GM21737 (cell line): ENCODE data around the gene IL20RA.
"Not testable (repeated sequence)": the region's sequence is repeated elsewhere in the genome, so short reads cannot be mapped to it uniquely, and the experiment has no call there.

Source experiments
- ATAC-seq: cut with Tn5 transposase; IDR thresholded peaks from one replicate; pipeline ENCODE4 v1.9.1; 2021; ENCODE audit warnings: mild to moderate bottlenecking, moderate library complexity; ENCODE audit not compliant: unreplicated experiment

The IL20RA gene

DNA sequence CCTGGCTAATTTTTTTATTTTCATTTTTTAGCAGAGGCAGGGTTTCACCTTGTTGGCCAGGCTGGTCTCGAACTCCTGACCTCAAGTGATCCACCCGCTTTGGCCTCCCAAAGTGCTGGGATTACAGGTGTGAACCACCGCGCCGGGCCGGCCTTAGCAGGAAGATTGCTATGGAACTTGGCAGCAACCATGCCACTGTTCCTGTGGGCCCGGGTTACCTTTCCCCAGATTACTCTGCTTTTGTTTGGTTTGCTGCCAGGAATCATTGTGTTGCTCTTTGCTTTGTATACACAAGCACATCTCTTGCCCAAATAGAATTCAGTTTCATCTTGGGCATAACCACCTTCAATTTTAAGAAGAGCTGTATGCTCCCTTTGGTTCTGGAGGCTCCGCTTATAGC, 71.0 kb downstream of the IL20RA start:
- ATAC-seq: not testable (repeated sequence)

DNA sequence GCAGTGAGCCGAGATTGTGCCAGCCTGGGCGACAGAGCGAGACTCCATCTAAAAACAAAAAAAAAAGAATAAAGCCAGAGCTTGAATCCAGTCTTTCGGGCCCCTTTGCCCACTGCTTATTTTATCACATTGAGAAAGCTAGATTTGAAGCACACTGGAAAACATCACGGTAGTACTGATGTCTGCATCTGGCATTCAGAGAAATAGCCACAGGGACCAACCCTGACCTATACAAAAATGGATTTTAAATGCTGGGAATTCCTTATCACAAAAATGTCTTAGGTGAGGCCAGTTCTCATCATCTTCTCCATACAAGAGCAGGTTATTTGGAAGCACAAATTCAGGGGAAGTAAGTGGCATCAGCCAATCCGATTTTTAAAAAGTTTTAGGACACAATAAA, 73.2 kb downstream of the IL20RA start:
- ATAC-seq: no peak

DNA sequence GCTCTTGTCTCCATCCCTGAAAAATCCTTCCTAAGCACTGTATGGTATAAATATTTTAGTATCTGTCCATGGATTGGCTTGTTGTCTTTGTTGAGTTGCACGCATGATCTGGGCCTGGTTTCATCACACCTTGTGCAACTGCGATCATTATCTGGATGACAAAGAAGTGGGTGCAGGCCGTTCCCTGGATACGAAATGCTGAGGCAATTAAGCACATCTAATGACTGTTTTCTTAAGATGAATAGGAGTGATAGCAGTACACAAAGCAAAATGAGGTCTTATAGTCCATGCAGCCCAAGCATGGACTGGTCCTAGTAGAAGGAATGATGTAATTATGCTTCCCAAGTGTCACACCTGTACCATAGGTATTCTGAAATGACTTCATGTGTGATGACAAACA, 74.8 kb downstream of the IL20RA start:
- ATAC-seq: no peak

DNA sequence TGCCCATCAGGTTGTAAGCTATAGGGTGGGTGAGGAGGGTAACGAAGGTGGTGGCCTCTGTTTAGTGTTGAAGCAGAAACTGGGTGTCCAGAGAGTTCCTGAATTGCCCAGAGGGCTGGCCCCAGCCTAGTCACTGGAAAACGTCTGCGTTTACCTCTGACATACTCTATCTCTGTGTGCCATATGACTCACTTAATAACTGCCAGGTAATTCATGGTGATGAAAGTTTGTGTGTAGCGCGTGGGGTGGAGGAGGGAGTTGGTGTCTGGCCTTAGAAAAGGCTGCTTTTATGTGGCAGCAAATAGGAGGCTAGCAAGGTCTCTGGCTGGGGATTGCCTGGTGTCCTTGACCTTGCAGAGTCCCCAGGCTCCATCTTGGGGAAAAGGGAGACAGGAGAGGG, 75.3 kb downstream of the IL20RA start:
- no peak for ATAC-seq

DNA sequence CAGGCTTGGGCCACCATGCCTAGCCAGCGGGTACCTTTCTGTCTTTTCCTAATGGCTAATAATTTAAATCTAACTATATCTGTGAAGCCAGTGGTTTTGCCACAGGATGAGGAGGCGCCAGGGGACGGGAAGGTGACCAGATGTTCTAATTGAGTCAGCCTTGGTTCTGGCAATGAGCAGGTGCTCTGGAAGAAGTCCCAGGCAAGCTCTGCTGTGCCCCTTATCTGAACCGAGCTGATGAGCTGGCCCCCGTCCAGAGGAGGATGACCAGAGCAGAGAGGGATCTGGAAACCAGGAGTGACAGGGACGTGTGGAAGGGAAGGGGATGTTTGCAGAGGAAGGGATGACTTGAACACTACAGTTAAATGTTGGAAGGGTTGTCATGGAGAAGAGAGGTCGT, 75.9 kb downstream of the IL20RA start:
- no peak for ATAC-seq

DNA sequence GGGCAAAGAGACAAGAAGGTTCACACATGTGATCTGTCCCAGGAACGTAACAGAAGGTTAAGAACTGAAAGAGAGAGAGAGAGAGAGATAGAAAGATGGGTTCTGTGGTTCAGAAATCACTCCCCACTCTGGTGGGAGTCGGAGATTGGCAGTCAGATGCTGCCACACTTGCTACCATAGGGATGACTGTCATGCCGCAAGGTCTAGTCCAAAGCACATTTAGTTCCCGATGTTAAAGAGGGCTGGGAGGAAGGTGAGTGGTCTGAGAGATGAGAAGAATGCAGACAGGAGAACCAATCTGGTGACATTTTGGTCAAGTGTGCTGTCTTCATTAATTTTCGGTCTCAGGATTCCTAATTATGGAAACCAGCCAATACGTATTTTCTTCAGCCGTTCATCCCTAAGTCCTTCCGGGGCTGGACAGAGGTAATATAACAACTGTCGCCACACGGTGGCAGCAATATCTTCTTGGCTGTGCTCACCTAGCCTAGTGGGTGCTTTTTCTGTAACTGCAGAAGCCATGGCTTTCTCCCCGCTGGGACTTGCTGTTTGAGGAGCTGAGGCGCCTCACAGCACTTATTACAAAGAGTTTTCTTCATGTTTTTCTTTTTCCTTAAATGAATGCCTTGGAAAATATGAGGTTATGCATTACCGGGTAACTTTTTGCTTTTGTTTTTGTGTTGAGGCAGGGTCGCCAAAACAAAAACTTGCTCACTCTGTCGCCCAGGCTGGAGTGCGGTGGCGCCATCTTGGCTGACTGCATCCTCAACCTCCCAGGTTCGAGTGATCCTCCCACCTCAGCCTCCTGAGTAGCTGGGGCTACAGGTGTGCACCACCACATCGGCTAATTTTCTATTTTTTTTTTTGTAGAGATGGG, 76.7 kb downstream of the IL20RA start:
- ATAC-seq: peak; percentile 85

DNA sequence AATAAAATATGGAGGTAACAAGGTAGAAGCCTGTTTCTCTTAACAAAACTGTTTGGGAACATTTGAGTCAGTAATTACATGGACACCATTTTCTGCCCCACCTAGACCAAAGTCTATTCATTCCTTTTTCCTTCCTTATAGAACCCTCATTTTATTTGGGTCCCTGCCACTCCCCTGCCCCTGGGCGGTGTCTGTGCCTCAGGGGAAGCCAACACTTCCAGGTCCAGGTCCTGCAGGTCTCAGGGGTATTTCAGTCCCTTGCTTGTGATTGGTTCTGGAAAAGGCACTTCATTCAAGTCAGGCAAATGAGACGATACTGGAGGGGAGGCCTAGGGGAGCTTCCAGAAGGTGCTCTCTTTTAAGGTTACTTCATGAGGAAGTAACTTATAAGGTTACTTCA, 80.4 kb downstream of the IL20RA start:
- no peak for ATAC-seq

DNA sequence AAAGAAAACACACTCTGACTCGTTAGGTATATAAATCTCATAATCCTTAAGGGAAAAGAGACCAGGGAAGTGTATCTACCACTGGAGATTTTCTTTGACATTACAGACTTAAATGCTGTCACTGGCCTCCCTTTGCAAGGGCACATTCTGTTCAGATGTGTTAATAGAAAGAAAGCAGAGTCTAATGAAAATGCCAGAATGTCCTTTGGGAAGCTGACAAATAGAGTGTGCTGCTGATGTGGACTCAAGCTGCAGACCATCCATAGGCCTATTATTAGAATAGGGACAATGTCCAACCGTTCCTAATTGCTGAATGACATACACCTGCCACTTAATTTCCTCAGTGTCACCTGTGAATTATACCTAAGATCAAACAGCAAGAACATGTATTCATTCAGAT, 81.5 kb downstream of the IL20RA start:
- no peak for ATAC-seq

DNA sequence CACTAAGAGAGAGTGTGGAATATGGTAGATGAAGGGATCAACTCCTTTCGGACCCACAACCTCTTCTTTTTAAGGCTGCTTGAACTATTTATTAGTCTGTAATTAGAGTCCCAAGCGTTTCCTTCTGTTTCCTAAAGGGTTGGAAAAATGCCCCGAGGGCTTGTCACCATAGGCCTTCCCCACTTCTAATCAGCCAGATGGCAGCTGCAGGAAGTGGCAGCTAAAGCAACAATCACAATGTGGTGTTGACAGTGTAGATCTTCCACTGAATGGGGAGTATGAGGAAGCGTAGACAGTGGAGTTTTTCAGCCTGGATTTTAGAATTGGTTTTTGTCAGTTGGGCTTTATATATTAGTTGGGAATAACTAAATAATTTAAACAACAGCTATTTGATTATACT, 82.1 kb downstream of the IL20RA start:
- ATAC-seq: no peak

DNA sequence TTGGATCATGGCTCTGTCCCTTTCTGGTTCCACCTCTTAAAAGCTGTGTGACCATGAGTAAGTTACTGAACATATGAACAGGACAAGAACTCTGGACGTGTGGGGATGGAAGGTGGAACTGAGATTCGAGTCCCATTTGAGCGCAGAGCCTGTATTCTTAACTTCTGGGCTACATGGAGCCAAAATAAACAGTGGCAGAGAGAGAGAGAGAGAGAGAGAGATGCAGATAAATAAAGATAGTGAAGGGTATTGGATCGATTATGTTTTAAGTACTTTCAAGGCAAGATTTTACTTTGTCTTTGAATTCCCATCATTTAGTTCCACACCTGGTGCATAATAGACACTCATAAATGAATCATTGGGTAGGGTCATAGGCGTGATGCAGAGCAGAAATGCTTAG, 82.9 kb downstream of the IL20RA start:
- ATAC-seq: no peak

DNA sequence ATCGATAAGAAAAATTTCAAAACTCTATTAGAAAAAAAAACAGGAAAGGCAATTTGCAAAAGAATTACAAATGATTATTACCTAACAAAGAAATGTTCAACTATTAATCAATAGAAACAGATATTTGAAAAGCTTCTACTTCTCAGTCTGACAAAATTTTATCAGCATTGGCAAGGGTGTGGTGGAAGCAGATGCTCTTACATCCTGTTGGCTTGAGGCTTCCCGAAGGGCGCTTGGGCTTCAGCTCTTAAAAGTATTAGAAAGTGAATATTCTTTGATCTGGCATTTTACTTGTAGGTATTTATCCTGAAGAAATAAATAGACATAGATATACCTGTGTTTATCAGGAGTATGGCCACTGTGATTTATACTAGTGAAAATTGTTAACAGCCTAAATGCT, 84.0 kb downstream of the IL20RA start:
- no peak for ATAC-seq

DNA sequence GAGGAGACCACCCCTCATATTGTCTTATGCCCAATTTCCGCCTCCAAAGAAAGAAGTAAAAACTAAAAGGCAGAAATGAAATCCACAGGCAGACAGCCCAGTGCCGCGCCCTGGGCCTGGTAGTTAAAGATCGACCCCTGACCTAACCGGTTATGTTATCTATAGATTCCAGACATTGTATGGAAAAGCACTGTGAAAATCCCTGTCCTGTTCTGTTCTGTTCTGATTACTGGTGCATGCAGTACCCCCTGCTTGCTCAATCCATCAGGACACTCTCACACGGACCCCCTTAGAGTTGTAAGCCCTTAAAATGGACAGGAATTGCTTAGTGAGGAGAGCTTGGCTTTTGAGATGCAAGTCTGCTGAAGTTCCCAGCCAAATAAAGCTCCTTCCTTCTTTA, 84.8 kb downstream of the IL20RA start:
- ATAC-seq: not testable (repeated sequence)

DNA sequence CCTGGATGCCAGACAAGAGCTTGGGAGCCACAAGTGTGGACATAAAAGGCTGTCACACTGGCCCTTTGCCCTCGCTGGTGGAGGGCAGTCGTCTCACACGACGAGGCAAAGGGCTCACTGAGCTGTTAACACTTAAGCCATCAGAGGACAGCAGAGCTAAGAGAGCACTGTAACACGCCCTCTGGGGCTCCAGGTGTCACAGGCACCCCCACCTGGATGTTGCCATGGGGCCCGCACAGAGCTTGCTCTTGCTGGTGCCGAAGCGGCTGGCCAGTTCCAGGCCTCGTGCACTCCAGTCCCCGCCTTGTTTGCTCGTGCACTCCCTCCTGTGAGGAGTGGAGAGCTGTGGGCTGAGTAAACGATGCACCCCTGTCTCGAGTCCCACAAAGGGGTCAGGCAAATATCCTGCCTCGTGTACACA, 85.3 kb downstream of the IL20RA start:
- no peak for ATAC-seq

DNA sequence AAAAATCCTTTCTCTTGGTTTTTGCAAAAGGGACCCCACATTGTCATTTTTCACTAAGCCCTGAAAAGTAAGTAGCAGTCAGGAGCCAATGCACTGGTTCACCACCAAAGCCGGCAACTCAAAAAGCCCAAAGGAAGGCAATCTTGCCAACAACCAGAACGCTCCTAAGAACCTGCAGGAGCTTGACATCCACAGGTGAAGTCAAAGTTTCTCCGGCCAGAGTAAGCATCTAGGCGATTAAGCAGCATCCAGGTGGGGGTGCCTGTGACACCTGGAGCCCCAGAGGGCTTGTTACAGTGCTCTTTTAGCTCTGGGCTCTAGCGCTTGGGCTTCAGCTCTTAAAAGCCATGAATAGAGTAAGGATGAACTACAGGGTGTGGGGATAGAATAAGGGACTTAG, 86.6 kb downstream of the IL20RA start:
- no peak for ATAC-seq

DNA sequence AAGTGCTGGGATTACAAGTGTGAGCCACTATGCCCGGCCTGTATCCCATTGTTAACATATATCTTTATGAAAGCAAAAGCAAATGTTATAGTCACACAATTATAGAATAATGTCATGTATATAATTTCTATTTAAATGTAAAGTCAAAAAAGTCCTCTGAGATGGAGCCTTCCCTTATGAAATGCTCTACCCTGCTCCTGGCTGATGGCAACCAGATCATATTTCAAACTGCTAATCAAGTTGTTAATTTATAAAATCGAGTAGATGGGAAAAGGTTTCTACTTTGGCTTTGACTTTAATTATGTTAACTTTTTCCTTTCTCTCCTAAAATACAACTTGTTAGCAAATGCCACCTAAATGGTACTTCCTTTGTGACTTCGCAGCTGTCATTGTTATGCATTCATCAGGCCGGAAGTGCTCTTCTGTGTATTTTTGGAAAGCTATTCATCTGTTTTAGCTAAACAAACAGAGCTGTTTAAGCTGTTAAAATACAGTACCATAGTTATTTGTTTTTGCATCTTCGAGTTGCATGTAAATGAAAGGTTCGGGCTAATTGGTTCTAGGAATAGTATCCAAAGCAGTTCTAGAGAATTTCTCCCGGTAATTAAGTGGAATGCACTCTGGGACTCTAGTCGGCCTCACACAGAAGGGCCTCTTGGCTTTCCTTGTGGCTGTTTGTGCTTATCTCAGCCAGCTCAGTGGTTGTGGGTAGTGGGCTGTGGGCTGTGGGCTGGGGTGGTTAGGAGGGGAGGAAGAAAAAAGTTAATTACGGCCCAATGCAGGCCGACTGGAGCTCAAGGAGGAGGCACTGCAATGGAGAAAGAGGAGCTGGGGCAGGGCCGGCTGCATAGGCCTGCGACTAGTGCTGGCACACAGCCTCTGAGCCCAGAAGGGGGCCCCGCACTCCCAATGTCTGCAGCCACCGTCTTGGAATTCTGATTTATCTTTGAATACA, 87.9 kb downstream of the IL20RA start:
- no peak for ATAC-seq

DNA sequence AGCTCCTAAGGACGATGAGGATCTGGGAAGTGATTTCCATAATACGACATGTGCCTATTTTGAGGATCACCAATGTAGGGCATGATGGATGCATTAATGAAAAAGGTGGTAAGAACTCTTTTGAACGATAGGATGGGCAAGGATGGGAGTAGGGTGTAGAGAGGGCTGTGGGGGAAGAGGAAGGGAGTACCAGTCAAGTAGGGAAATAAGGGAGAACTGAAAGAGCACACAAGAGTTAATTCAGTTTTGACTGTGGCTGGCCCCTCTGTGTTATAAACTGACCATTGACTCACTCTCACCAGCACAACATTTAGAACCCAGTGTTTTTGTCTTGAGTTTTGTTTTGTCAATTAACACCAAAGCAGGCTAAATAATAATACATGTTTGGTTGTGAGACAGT, 89.6 kb downstream of the IL20RA start:
- ATAC-seq: no peak

DNA sequence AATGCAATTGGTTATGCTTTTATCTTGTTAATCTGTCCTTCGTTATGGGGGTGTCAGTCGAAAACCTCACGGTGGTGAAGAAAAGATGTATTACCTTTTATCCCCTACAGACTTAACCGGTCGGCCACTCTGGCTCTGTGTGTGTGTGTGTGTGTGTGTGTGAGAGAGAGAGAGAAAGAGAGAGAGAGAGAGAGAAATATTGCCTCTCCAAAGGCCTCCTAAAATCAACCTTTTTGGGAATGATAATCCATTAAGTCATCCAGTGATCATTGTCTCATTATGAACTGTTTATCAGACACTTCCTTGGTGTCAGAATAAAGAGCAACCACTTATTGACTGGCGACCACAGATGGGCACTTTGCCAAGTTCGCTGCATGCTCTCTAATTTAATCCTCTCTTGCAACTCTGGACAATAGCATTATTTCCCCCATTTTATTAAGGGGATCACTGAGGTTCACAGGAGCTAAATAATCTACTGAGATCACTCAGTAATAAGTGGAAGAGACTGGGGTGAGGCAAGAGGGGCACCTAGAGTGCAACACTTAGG, 92.0 kb downstream of the IL20RA start:
- ATAC-seq: no peak

DNA sequence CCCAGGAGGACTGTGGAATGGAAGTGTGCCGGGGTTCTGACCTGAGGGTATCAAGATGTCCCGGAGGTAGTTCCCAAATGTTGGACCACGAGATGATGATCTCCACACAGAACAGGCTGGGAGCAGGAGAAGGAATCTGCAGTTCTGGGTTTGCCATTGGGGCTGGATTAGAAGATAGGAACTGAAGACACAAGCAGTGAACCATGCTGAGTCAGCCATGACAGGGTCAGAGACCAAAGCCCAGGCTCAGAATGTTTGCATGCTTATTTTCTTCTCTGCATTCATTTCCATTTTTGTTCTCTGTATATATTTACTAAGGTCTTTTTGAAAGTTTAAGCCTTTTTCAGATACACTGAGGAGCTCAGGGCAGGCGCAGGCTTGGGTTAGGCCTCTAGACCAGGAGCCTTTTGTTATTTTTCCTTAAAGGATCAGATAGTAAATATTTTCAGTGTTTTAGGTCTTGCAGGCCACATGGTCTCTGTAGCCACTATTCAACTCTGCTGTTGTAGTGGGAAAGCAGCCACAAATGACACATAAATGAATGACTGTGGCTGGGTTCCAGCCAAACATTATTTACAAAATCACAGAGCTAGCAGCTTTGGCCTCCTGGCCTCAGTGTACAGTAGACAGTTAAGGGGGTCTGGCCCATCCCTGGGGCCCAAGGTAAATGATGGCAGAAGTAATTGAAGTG, 94.2 kb downstream of the IL20RA start:
- ATAC-seq: no peak
